Fibroblast of skin of scalp (primary cell): Measurements from ENCODE around the gene TMBIM6. TPM values are rescaled to one million over a fixed set of nuclear protein-coding genes. Genes with fewer than 3 reads are reported as not detected.
"Not testable (repeated sequence)": the region's sequence is repeated elsewhere in the genome, so short reads cannot be mapped to it uniquely, and the experiment has no call there.

Experiments used
- DNase-seq: peaks from one replicate; pipeline ENCODE4 v3.0.0-alpha.2; 2013
- polyA plus RNA-seq, 2 experiments: library from polyadenylated mRNA; unstranded; fragments of 120-200 nt; gene quantifications; one replicate each; pipeline ENCODE4 v1.2.1, GENCODE V29; 2013; ENCODE audit not compliant: insufficient read length in 2 of 2

The TMBIM6 gene
- polyA plus RNA-seq (2013, experiment 1 of 2; ENCODE audit: insufficient read length), result 321 TPM
- 350 TPM for polyA plus RNA-seq (2013, experiment 2 of 2; ENCODE audit: insufficient read length)

GRCh38 chr12:49740930-49741881, at the start of gene TMBIM6:
Gene TMBIM6 (plus strand): TSS chr12:49741557. CDS start chr12:49752494, 10,937 bp downstream.
- DNase-seq, result peak; percentile 100

- no peak for DNase-seq
Observed at GRCh38 chr12:49692851-49693250, 48.5 kb upstream of the TMBIM6 start.

- peak; percentile 61 for DNase-seq
Observed at GRCh38 chr12:49693931-49694444, 47.4 kb upstream of the TMBIM6 start.

GRCh38 chr12:49696723-49697122, 44.6 kb upstream of the TMBIM6 start:
- DNase-seq, result no peak

GRCh38 chr12:49697808-49698207, 43.5 kb upstream of the TMBIM6 start:
- no peak for DNase-seq

GRCh38 chr12:49698619-49699545, 42.5 kb upstream of the TMBIM6 start:
- DNase-seq, result peak; percentile 65

GRCh38 chr12:49702009-49702408, 39.3 kb upstream of the TMBIM6 start:
- no peak for DNase-seq

GRCh38 chr12:49702676-49703215, 38.6 kb upstream of the TMBIM6 start:
- DNase-seq, result no peak

GRCh38 chr12:49703647-49704137, 37.7 kb upstream of the TMBIM6 start:
- peak; percentile 85 for DNase-seq

- peak; percentile 80 for DNase-seq
Observed at GRCh38 chr12:49705479-49706134, 35.8 kb upstream of the TMBIM6 start.

- peak; percentile 31 for DNase-seq
Observed at GRCh38 chr12:49706351-49707127, 34.8 kb upstream of the TMBIM6 start.

- DNase-seq, result peak; percentile 97
Observed at GRCh38 chr12:49707128-49707811, 34.1 kb upstream of the TMBIM6 start, which contains the start of gene FMNL3. Gene FMNL3 (minus strand): TSS chr12:49707405. CDS start chr12:49707180, 225 bp downstream.

- no peak for DNase-seq
Observed at GRCh38 chr12:49707812-49708147, 33.6 kb upstream of the TMBIM6 start.

GRCh38 chr12:49708851-49709250, 32.5 kb upstream of the TMBIM6 start:
- DNase-seq, result no peak

GRCh38 chr12:49713952-49714351, 27.4 kb upstream of the TMBIM6 start:
- DNase-seq, result not testable (repeated sequence)

- DNase-seq, result no peak
Observed at GRCh38 chr12:49716553-49716952, 24.8 kb upstream of the TMBIM6 start.

- not testable (repeated sequence) for DNase-seq
Observed at GRCh38 chr12:49717800-49718199, 23.6 kb upstream of the TMBIM6 start.

GRCh38 chr12:49720214-49720613, 21.1 kb upstream of the TMBIM6 start:
- DNase-seq, result no peak

- not testable (repeated sequence) for DNase-seq
Observed at GRCh38 chr12:49721355-49721754, 20.0 kb upstream of the TMBIM6 start.

- DNase-seq, result no peak
Observed at GRCh38 chr12:49728446-49728845, 12.9 kb upstream of the TMBIM6 start.
